Measurements from ENCODE around the gene GALK2. TPM values are rescaled to one million over a fixed set of nuclear protein-coding genes. Genes with fewer than 3 reads are reported as not detected.

GALK2 gene
- total RNA-seq, 1 donor from 2014 or later: 47.6 TPM

DNA sequence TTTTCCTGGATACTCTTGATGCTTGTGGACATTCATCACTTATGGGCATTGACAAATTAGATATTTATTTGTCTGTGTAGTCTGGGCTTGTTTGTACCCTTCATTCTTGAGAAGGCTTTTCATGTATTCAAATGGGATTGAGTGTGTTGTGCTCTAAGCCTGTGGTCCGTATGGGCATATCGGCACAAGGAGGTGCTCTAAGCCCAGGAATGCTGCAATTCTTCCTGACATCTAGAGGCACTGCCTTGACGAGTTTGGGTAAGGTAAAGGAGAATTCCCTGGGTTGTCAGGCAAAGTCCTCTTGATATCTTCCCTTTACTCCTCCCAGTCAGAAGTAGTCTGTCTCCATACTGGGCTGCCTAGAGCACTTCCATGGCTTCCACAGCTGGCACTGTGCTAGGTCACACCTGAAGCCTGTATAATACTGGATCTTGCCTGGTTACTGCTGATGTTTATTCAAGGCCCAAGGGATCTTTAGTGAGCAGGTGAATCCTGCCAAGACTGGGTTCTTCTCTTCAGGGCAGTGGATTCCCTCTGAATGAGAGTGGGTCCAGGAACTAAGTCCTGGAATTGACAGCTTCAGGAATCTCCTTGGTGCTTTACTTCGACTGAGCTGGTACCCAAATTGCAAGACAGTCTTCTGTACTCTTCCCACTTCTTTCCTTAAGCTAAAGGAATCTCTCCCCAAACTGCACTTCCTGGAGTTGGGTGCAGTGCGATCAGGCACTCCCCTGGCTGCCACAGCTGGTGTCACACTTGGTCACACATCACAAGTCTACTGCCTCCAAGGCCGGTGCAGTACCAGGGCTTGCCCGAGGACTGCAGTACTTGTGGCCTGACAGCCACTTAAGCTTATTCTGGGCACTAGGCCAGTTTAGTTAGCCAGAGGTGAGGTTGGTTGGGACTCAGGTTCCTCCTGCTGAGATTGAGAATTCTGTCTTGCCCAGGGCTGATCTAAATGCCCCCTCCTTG lies 46.0 kb downstream of the GALK2 start:
- Histone ChIP-seq H3K27ac (no peak overlapping the region), H3K4me3 (no peak overlapping the region), H3K27me3 (no peaks in the 10 kb centered on the region), H3K36me3 (peaks cover 0 to 6% of the 10 kb centered on the region in 2 donors), H3K4me1 (no peaks in the 10 kb centered on the region), H3K9me3 (no peaks in the 10 kb centered on the region)
- TF ChIP-seq, protein P1, sequence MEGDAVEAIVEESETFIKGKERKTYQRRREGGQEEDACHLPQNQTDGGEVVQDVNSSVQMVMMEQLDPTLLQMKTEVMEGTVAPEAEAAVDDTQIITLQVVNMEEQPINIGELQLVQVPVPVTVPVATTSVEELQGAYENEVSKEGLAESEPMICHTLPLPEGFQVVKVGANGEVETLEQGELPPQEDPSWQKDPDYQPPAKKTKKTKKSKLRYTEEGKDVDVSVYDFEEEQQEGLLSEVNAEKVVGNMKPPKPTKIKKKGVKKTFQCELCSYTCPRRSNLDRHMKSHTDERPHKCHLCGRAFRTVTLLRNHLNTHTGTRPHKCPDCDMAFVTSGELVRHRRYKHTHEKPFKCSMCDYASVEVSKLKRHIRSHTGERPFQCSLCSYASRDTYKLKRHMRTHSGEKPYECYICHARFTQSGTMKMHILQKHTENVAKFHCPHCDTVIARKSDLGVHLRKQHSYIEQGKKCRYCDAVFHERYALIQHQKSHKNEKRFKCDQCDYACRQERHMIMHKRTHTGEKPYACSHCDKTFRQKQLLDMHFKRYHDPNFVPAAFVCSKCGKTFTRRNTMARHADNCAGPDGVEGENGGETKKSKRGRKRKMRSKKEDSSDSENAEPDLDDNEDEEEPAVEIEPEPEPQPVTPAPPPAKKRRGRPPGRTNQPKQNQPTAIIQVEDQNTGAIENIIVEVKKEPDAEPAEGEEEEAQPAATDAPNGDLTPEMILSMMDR (IDR thresholded peaks at IDR 0.05): no peak
- TF ChIP-seq POLR2AphosphoS5 (IDR thresholded peaks at IDR 0.05; ENCODE audit: insufficient read depth in 1 of 2, low read depth in 1 of 2) (no peak), POLR2A (IDR thresholded peaks at IDR 0.05) (no peak)
- intact Hi-C loops (cut with DNase I): no loop called here
- DNase-seq (ENCODE audit: extremely low spot score in 2 of 2): no peak

DNA sequence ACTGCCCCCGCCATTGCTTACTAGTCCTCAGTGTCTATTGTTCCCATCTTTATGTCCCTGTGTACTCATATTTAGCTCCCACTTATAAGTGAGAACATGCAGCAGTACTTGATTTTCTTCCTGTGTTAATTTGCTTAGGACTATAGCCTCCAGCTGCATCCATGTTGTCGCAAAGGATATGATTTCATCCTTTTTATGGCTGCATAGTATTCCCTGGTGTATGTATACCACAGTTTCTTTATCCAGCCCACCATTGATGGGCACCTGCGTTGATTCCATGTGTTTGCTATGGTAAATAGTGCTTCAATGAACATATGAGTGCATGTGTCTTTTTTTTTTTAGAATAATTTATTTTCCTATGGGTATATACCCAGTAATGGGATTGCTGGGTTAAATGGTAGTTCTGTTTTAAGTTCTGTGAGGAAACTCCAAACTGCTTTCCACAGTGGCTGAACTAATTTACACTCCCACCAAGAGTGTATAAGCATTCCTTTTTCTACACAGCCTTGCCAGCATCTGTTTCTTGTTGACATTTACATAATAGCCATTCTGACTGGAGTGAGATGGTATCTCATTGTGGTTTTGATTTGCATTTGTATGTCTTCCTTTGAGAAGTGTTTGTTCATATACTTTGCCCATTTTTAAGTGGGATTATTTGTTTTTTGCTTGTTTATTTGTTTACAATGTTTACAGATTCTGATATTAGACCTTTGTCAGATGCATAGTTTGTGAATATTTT lies 53.7 kb downstream of the GALK2 start:
- intact Hi-C loops (cut with DNase I): no loop called here
- Histone ChIP-seq H3K4me1 (no peaks in the 10 kb centered on the region), H3K27ac (no peak overlapping the region), H3K27me3 (no peaks in the 10 kb centered on the region), H3K9me3 (peaks cover 11% of the 10 kb centered on the region), H3K4me3 (no peak overlapping the region), H3K36me3 (peaks cover 0 to 11% of the 10 kb centered on the region in 2 donors)
- no peak for DNase-seq (ENCODE audit: extremely low spot score in 2 of 2)
- no peak for TF ChIP-seq POLR2A (IDR thresholded peaks at IDR 0.05)
- no peak for TF ChIP-seq POLR2AphosphoS5 (IDR thresholded peaks at IDR 0.05; ENCODE audit: insufficient read depth in 1 of 2, low read depth in 1 of 2)
- TF ChIP-seq, protein P1 (IDR thresholded peaks at IDR 0.05): no peak

DNA sequence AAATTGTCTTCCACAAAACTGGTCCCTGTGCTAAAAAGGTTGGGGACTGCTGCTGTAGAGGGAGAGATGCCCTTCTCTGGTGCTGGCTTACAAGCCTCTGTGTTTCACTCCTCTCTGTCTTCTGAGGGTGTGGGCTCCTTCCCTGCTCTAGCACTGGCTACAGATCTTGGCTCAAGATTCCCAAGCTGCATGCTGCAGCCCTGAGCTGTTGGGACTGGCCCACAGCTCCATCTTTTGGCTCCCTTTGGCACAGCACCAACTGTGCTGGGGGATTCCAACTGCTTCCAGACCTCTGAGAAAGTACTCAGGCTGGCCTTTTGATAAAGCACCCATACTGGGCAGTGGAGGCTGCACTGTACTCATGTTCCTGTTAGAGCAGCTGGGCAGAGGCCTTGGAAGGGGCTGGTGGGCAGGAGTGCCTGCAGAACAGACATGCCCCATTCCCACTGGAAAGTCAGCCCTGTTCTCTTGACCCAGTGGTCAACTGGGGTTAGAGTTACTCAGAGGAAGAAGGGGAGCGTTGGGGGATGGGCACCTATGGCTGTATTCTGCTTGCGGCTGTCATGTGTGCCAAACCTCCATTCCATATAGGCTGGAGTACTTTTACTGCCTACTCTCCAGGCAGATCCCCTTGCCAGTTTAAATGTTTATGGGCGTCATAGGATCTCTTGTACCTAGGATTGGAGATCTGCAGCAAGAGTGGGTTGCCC lies 55.7 kb downstream of the GALK2 start:
- no peak overlapping the region for H3K4me3 ChIP-seq
- H3K27ac ChIP-seq: no peak overlapping the region
- no peaks in the 10 kb centered on the region for H3K4me1 ChIP-seq
- peaks cover 11% of the 10 kb centered on the region for H3K9me3 ChIP-seq
- TF ChIP-seq POLR2AphosphoS5 (IDR thresholded peaks at IDR 0.05; ENCODE audit: insufficient read depth in 1 of 2, low read depth in 1 of 2): no peak
- TF ChIP-seq POLR2A (IDR thresholded peaks at IDR 0.05): no peak
- TF ChIP-seq, protein P1 (IDR thresholded peaks at IDR 0.05): no peak
- H3K27me3 ChIP-seq: no peaks in the 10 kb centered on the region
- DNase-seq (ENCODE audit: extremely low spot score in 2 of 2): no peak
- intact Hi-C loops (cut with DNase I): no loop called here
- H3K36me3 ChIP-seq: peaks cover 0 to 8% of the 10 kb centered on the region in 2 donors

DNA sequence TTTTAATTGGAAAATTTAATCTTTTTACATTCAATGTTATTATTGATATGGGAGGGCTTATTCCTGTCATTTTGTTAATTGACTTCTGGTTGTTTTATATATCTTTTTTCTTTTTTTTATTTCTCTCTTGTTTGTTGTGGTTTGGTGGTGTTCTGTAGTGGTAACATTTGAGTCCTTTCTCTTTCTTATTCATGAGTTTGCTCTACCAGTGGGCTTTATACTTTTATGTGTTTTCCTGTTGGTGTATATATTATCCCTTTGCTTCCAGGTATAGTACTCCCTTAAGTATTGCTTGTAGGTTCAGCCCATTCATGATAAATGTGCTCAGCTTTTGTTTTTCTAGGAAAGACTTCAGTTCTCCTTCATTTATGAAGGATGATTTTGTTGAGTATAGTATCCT lies 57.6 kb downstream of the GALK2 start:
- H3K36me3 ChIP-seq: peaks cover 0 to 15% of the 10 kb centered on the region in 2 donors
- no peak overlapping the region for H3K4me3 ChIP-seq
- no peak for DNase-seq (ENCODE audit: extremely low spot score in 2 of 2)
- H3K27ac ChIP-seq: no peak overlapping the region
- H3K4me1 ChIP-seq: no peaks in the 10 kb centered on the region
- H3K27me3 ChIP-seq: no peaks in the 10 kb centered on the region
- TF ChIP-seq POLR2A (IDR thresholded peaks at IDR 0.05): no peak
- no peak for TF ChIP-seq POLR2AphosphoS5 (IDR thresholded peaks at IDR 0.05; ENCODE audit: insufficient read depth in 1 of 2, low read depth in 1 of 2)
- TF ChIP-seq, protein P1 (IDR thresholded peaks at IDR 0.05): no peak
- H3K9me3 ChIP-seq: peaks cover 7% of the 10 kb centered on the region
- intact Hi-C loops (cut with DNase I): no loop called here
